ES-I3 (cell line): Measurements from ENCODE around the gene TCP11.

Experiments used
- H3K36me3 ChIP-seq: 2 replicates; pipeline ENCODE4 v1.6.1; 2013; ENCODE audit warnings: mild to moderate bottlenecking, low read length, control low read depth, moderate library complexity; ENCODE audit not compliant: insufficient read depth
- H3K4me1 ChIP-seq: 2 replicates; pipeline ENCODE4 v1.6.1; 2013; ENCODE audit warnings: mild to moderate bottlenecking, control low read depth, low read length; ENCODE audit not compliant: insufficient read depth
- H3K9ac ChIP-seq: 2 replicates; pipeline ENCODE4 v1.6.1; 2013; ENCODE audit warnings: low read depth, mild to moderate bottlenecking, low read length, moderate library complexity
- H3K9me3 ChIP-seq: 2 replicates; pipeline ENCODE4 v1.6.1; 2013; ENCODE audit warnings: mild to moderate bottlenecking, low read length, moderate library complexity; ENCODE audit not compliant: control insufficient read depth, insufficient read depth

Gene TCP11

GRCh38 chr6:35164868-35165267, 23.7 kb upstream of the TCP11 start:
- no peak overlapping the region for H3K9ac ChIP-seq
- H3K36me3 ChIP-seq = no peaks in the 10 kb centered on the region
- H3K9me3 ChIP-seq = no peaks in the 10 kb centered on the region
- H3K4me1 ChIP-seq = peaks cover 16% of the 10 kb centered on the region

GRCh38 chr6:35164277-35164676, 23.1 kb upstream of the TCP11 start:
- H3K36me3 ChIP-seq = no peaks in the 10 kb centered on the region
- no peak overlapping the region for H3K9ac ChIP-seq
- peaks cover 16% of the 10 kb centered on the region for H3K4me1 ChIP-seq
- H3K9me3 ChIP-seq = no peaks in the 10 kb centered on the region

GRCh38 chr6:35163836-35164235, 22.7 kb upstream of the TCP11 start:
- no peaks in the 10 kb centered on the region for H3K36me3 ChIP-seq
- no peaks in the 10 kb centered on the region for H3K9me3 ChIP-seq
- peaks cover 16% of the 10 kb centered on the region for H3K4me1 ChIP-seq
- no peak overlapping the region for H3K9ac ChIP-seq

- no peaks in the 10 kb centered on the region for H3K9me3 ChIP-seq
- H3K4me1 ChIP-seq = peaks cover 16% of the 10 kb centered on the region
- H3K36me3 ChIP-seq = no peaks in the 10 kb centered on the region
- no peak overlapping the region for H3K9ac ChIP-seq
Observed at GRCh38 chr6:35161776-35162607, 20.9 kb upstream of the TCP11 start.

GRCh38 chr6:35161266-35161665, 20.1 kb upstream of the TCP11 start:
- H3K9me3 ChIP-seq = no peaks in the 10 kb centered on the region
- no peak overlapping the region for H3K9ac ChIP-seq
- H3K36me3 ChIP-seq = no peaks in the 10 kb centered on the region
- H3K4me1 ChIP-seq = peaks cover 11% of the 10 kb centered on the region

- no peak overlapping the region for H3K9ac ChIP-seq
- H3K36me3 ChIP-seq = no peaks in the 10 kb centered on the region
- peaks cover 5% of the 10 kb centered on the region for H3K4me1 ChIP-seq
- no peaks in the 10 kb centered on the region for H3K9me3 ChIP-seq
Observed at GRCh38 chr6:35160642-35161041, 19.5 kb upstream of the TCP11 start.

- H3K4me1 ChIP-seq = no peaks in the 10 kb centered on the region
Observed at GRCh38 chr6:35158520-35158919, 17.4 kb upstream of the TCP11 start.

GRCh38 chr6:35154947-35155346, 13.8 kb upstream of the TCP11 start:
- Histone ChIP-seq H3K9me3 (no peaks in the 10 kb centered on the region), H3K4me1 (no peaks in the 10 kb centered on the region), H3K9ac (no peak overlapping the region), H3K36me3 (no peaks in the 10 kb centered on the region)

More at GRCh38 chr6:35158520-35158919, 17.4 kb upstream of the TCP11 start:
- no peaks in the 10 kb centered on the region for H3K36me3 ChIP-seq
- no peaks in the 10 kb centered on the region for H3K9me3 ChIP-seq
- H3K9ac ChIP-seq = no peak overlapping the region

GRCh38 chr6:35154262-35154661, 13.1 kb upstream of the TCP11 start:
- no peak overlapping the region for H3K9ac ChIP-seq
- no peaks in the 10 kb centered on the region for H3K9me3 ChIP-seq
- peaks cover 2% of the 10 kb centered on the region; the same call in 1 of the 2 replicates for H3K4me1 ChIP-seq
- no peaks in the 10 kb centered on the region for H3K36me3 ChIP-seq

GRCh38 chr6:35152067-35152707, 11.0 kb upstream of the TCP11 start:
- no peaks in the 10 kb centered on the region for H3K36me3 ChIP-seq

GRCh38 chr6:35151466-35151865, 10.3 kb upstream of the TCP11 start:
- Histone ChIP-seq H3K4me1 (peaks cover 27% of the 10 kb centered on the region), H3K9me3 (no peaks in the 10 kb centered on the region), H3K36me3 (no peaks in the 10 kb centered on the region), H3K9ac (no peak overlapping the region)

More at GRCh38 chr6:35152067-35152707, 11.0 kb upstream of the TCP11 start:
- Histone ChIP-seq H3K9me3 (no peaks in the 10 kb centered on the region), H3K9ac (no peak overlapping the region), H3K4me1 (peaks cover 20% of the 10 kb centered on the region)

- H3K4me1 ChIP-seq = peaks cover 27% of the 10 kb centered on the region
- no peaks in the 10 kb centered on the region for H3K36me3 ChIP-seq
- no peak overlapping the region for H3K9ac ChIP-seq
- no peaks in the 10 kb centered on the region for H3K9me3 ChIP-seq
Observed at GRCh38 chr6:35149891-35150566, 8.9 kb upstream of the TCP11 start.

- Histone ChIP-seq H3K9me3 (no peaks in the 10 kb centered on the region), H3K4me1 (peaks cover 27% of the 10 kb centered on the region), H3K36me3 (no peaks in the 10 kb centered on the region), H3K9ac (peak overlapping the region; percentile 3; the same call in 1 of the 2 replicates)
Observed at GRCh38 chr6:35148167-35148741, 7.1 kb upstream of the TCP11 start.

GRCh38 chr6:35147486-35147885, 6.3 kb upstream of the TCP11 start:
- Histone ChIP-seq H3K4me1 (peaks cover 27% of the 10 kb centered on the region), H3K9ac (no peak overlapping the region), H3K9me3 (no peaks in the 10 kb centered on the region), H3K36me3 (no peaks in the 10 kb centered on the region)
